SIG-M5 treated with dmso at 0.1 percent for 504 hours (cell line): ENCODE measurements around the gene LONRF3.
"Not testable (repeated sequence)": the region's sequence is repeated elsewhere in the genome, so short reads cannot be mapped to it uniquely, and the experiment has no call there.

Experiments used
- DNase-seq: peaks from one replicate; lab custom pipeline; 2025; ENCODE audit not compliant: unreplicated experiment; lab: John Stamatoyannopoulos, UW

The LONRF3 gene

GRCh38 chrX:118983513-118983912 is 9.1 kb downstream of the LONRF3 start:
- DNase-seq: no peak

- DNase-seq: no peak
Observed at GRCh38 chrX:118988911-118989310, 14.5 kb downstream of the LONRF3 start.

- DNase-seq: no peak
Observed at GRCh38 chrX:118989886-118990285, 15.5 kb downstream of the LONRF3 start.

GRCh38 chrX:118990512-118991227 is 16.3 kb downstream of the LONRF3 start:
- DNase-seq: no peak

GRCh38 chrX:118992441-118993121 is 18.2 kb downstream of the LONRF3 start:
- DNase-seq: not testable (repeated sequence)

- no peak for DNase-seq
Observed at GRCh38 chrX:119003462-119003861, 29.0 kb downstream of the LONRF3 start.

GRCh38 chrX:119004920-119005524 is 30.6 kb downstream of the LONRF3 start:
- peak; percentile 31 for DNase-seq

- no peak for DNase-seq
Observed at GRCh38 chrX:119007189-119007770, 32.9 kb downstream of the LONRF3 start.

- DNase-seq: peak; percentile 12
Observed at GRCh38 chrX:119008110-119008744, 33.8 kb downstream of the LONRF3 start.

- DNase-seq: no peak
Observed at GRCh38 chrX:119009071-119009470, 34.7 kb downstream of the LONRF3 start.

GRCh38 chrX:119010491-119010890 is 36.1 kb downstream of the LONRF3 start:
- DNase-seq: no peak

- no peak for DNase-seq
Observed at GRCh38 chrX:119013164-119013563, 38.7 kb downstream of the LONRF3 start.

GRCh38 chrX:119015407-119016237 is 41.2 kb downstream of the LONRF3 start:
- DNase-seq: peak; percentile 91

GRCh38 chrX:119017077-119017476 is 42.7 kb downstream of the LONRF3 start:
- no peak for DNase-seq

GRCh38 chrX:119025900-119026299 is 51.5 kb downstream of the LONRF3 start:
- DNase-seq: no peak

GRCh38 chrX:119026344-119026743 is 51.9 kb downstream of the LONRF3 start:
- DNase-seq: not testable (repeated sequence)

- not testable (repeated sequence) for DNase-seq
Observed at GRCh38 chrX:119027960-119028732, 53.7 kb downstream of the LONRF3 start.

GRCh38 chrX:119028733-119029330 is 54.4 kb downstream of the LONRF3 start:
- no peak for DNase-seq

GRCh38 chrX:119029656-119030055 is 55.2 kb downstream of the LONRF3 start:
- not testable (repeated sequence) for DNase-seq
